ENCODE data around the gene ERBB3. TPM values are rescaled to one million over a fixed set of nuclear protein-coding genes. Genes with fewer than 3 reads are reported as not detected.

Gene ERBB3
- total and polyA plus RNA-seq, 2 of the 4 experiments (the other 2 are of a cell fraction), result 1.4 to 2.2 TPM

- TF ChIP-seq BHLHE40 (IDR thresholded peaks at IDR 0.05; ENCODE audit: low read depth, low read length) (no peak), FOS (IDR thresholded peaks at IDR 0.05; ENCODE audit: low read depth, low read length) (no peak)
Observed at GRCh38 chr12:56118688-56119357, 38.9 kb downstream of the ERBB3 start (continued).

GRCh38 chr12:56119361-56119796 is 39.4 kb downstream of the ERBB3 start:
- H3K9me1 ChIP-seq (ENCODE audit: insufficient read depth, low read length), result no peaks in the 10 kb centered on the region
- no peak overlapping the region for H4K5ac ChIP-seq (ENCODE audit: low read depth, low read length)
- no peaks in the 10 kb centered on the region for H3K9me3 ChIP-seq (ENCODE audit: control insufficient read depth, insufficient read depth, low read length)
- H3K4me1 ChIP-seq (ENCODE audit: control insufficient read depth, insufficient read depth, low read length), result peaks cover 7% of the 10 kb centered on the region
- H2BK15ac ChIP-seq (ENCODE audit: low read depth, low read length), result peak overlapping the region; percentile 13; the same call in 1 of the 3 replicates
- no peak overlapping the region for H2BK20ac ChIP-seq (ENCODE audit: low read depth, low read length)
- CTCF ChIA-PET, result interaction anchor here (0.7 to 3.9 kb wide), 4 partner anchors 65 to 168 kb away, joined by 3 to 27 read pairs (median 3); partner anchors contain the start of genes RNF41 and SMARCC2
- no TSS peak for BruUV-seq (replicated peaks)
- peaks cover 16% of the 10 kb centered on the region for H3K36me3 ChIP-seq (ENCODE audit: control insufficient read depth, insufficient read depth, low read length)
- peak; percentile 55 for ATAC-seq (ENCODE audit: low read depth)
- H3K18ac ChIP-seq (ENCODE audit: low read depth, low read length), result no peak overlapping the region
- peaks cover 13 to 63% of the 10 kb centered on the region in 2 experiments for H3K79me1 ChIP-seq (ENCODE audit: low read depth in 1 of 2, low read length in 2 of 2)
- H4K20me1 ChIP-seq (ENCODE audit: insufficient read depth, low read length), result peaks cover 7% of the 10 kb centered on the region
- peak overlapping the region; percentile 78 for H2AK9ac ChIP-seq (replicated peaks; ENCODE audit: low read depth, low read length, poor library complexity)
- POLR2A ChIA-PET (ENCODE audit: unreplicated experiment), result interaction anchor here (0.6 to 1.5 kb wide), 4 partner anchors 9 to 70 kb away, joined by 3 to 6 read pairs (median 3); partner anchors contain the start of genes ESYT1 and SMARCC2
- H3K4ac ChIP-seq (ENCODE audit: low read depth, low read length), result peak overlapping the region; percentile 65; the same call in 1 of the 2 replicates
- H3K27ac ChIP-seq (ENCODE audit: insufficient read depth, low read length), result peak overlapping the region; percentile 11; the same call in 1 of the 2 replicates
- H2BK120ac ChIP-seq (ENCODE audit: low read depth, low read length), result no peak overlapping the region
- H3K23ac ChIP-seq (ENCODE audit: low read depth, low read length), result no peak overlapping the region
- peak overlapping the region; percentile 56; the same call in 1 of the 2 replicates for H2AK5ac ChIP-seq (ENCODE audit: low read depth, low read length)
- no peak overlapping the region for H3K4me3 ChIP-seq (ENCODE audit: insufficient read depth, low read depth, low read length)
- no peak for TF ChIP-seq RCOR1 (IDR thresholded peaks at IDR 0.05; ENCODE audit: insufficient replicate concordance, low read length)
- TF ChIP-seq POLR2A (IDR thresholded peaks at IDR 0.05; ENCODE audit: low read depth, low read length), result no peak
- peak; percentile 72 for TF ChIP-seq SMC3 (IDR thresholded peaks at IDR 0.05; ENCODE audit: low read depth, low read length)
- TF ChIP-seq MAZ (IDR thresholded peaks at IDR 0.05; ENCODE audit: borderline replicate concordance, low read depth, low read length), result peak; percentile 79; the same call in 1 of the 2 replicates
- peak; percentile 61; the same call in 1 of the 2 replicates for TF ChIP-seq CEBPB (IDR thresholded peaks at IDR 0.05; ENCODE audit: low read depth, low read length)
- no peak for TF ChIP-seq NFE2L2 (IDR thresholded peaks at IDR 0.05; ENCODE audit: low read depth, low read length)
- TF ChIP-seq RAD21 (IDR thresholded peaks at IDR 0.05; ENCODE audit: low read length), result peak; percentile 85
- TF ChIP-seq CTCF (conservative IDR thresholded peaks at IDR 0.05; ENCODE audit: low read depth, low read length), result peak; percentile 90
- peak; percentile 88 for TF ChIP-seq USF2 (IDR thresholded peaks at IDR 0.05; ENCODE audit: low read depth, low read length)
- TF ChIP-seq FOS (IDR thresholded peaks at IDR 0.05; ENCODE audit: low read depth, low read length), result no peak
- peak; percentile 39; the same call in 1 of the 2 replicates for TF ChIP-seq CHD1 (IDR thresholded peaks at IDR 0.05; ENCODE audit: low read depth, low read length)
- TF ChIP-seq MXI1 (IDR thresholded peaks at IDR 0.05; ENCODE audit: borderline replicate concordance, low read depth, low read length), result peak; percentile 93
- in situ Hi-C loops (cut with MboI; ENCODE audit: low sequenced_read_pairs) (no loop called here), intact Hi-C loops (cut with micrococcal nuclease) (loop anchor here (1.0 to 2.0 kb wide), 6 partner anchors 39 to 139 kb away; partner anchors contain the start of genes ANKRD52, MYL6, NABP2 and SMARCC2), dilution Hi-C loops (cut with HindIII; ENCODE audit: low sequenced_read_pairs, unreplicated experiment) (no loop called here)
- H2BK5ac ChIP-seq (ENCODE audit: low read depth, low read length, poor library complexity, severe bottlenecking), result peak overlapping the region; percentile 13
- no peak overlapping the region for H3K14ac ChIP-seq (replicated peaks; ENCODE audit: low read depth, low read length)
- DNase-seq, result peak; percentile 94
- H3K27me3 ChIP-seq (ENCODE audit: control insufficient read depth, insufficient read depth, low read length), result no peaks in the 10 kb centered on the region
- H3K9ac ChIP-seq (ENCODE audit: low read depth, low read length), result peak overlapping the region; percentile 59; the same call in 1 of the 2 replicates
- no CpG with 5 or more reads among the region's 2 CpGs for WGBS, 2 experiments (ENCODE audit: extremely low coverage in 2 of 2, insufficient read length in 1 of 2)
- H4K91ac ChIP-seq (ENCODE audit: insufficient read depth, low read depth, low read length), result no peak overlapping the region
- no peak overlapping the region for H3K56ac ChIP-seq (ENCODE audit: extremely low read depth, insufficient read depth, low read length)
- H2AFZ ChIP-seq (replicated peaks; ENCODE audit: low read length, poor library complexity), result no peak overlapping the region
- H3K4me2 ChIP-seq (ENCODE audit: low read depth, low read length), result peak overlapping the region; percentile 99
- peak overlapping the region in 1 of 2 experiments; percentile 85; a peak in 1 of 4 replicates for H4K8ac ChIP-seq (ENCODE audit: low read depth in 2 of 2, low read length in 2 of 2)

Measured in IMR-90 (cell line).